Measurements from ENCODE around the gene C19orf12. TPM values are rescaled to one million over a fixed set of nuclear protein-coding genes. Genes with fewer than 3 reads are reported as not detected.
A peak's percentile ranks its signal among the peaks of the same experiment; 100 is the strongest.

Gene C19orf12
- total and polyA plus RNA-seq, 2 of the 13 experiments (the other 11 are each of a cell fraction or from before 2014, with no cell fraction given) = 17.7 to 34.4 TPM

DNA sequence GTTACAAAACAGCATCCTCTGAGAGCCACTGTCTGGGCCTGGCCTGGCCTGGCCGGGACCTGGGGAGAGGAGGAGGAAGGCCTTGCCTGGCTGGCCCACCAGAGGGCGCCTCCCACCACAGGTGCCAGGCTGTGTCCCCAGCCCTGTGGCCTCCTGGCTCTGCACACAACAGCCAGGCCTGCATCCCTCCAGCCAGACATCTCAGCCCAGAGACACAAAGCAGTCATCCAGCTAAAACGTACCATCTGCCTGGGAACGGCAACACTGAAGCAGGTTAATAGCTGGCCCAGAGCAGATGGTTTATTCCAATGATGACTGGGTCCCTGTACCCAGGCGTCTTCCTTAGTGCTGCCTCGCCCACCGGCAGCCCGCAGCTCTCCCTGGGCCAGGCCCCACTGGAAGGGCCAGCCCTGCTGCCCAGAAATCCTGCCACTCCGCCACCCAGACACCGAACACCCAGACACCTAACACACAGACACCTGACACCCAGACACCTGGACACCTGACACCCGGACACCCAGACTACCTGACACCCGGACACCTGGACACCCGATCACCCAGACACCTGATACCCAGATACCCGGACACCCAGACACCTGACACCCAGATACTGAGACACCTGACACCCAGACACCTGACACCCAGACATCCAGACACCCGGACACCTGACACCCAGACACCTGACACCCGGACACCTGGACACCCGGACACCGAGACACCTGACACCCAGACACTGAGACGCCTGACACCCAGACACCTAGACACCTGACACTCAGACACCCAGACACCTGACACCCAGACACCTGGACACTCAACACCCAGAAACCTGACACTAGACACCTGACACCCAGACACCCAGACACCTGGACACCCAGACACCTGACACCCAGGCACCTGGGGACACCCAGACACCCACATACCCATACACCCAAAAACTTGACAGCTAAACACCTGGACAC is 20.1 kb downstream of the C19orf12 start (continued):
- TF ChIP-seq KDM4B (CRISPR knock-in tag; IDR thresholded peaks at IDR 0.05) (peak; percentile 38; the same call in 1 of the 2 replicates), REPIN1 (CRISPR knock-in tag; IDR thresholded peaks at IDR 0.05; ENCODE audit: borderline replicate concordance, low read depth) (peak; percentile 43; the same call in 1 of the 2 replicates), GATAD2A (CRISPR knock-in tag; IDR thresholded peaks at IDR 0.05) (peak; percentile 46; the same call in 1 of the 2 replicates), RELA (CRISPR knock-in tag; IDR thresholded peaks at IDR 0.05) (no peak), HNF4A (CRISPR knock-in tag; IDR thresholded peaks at IDR 0.05) (no peak), HMGXB4 (CRISPR knock-in tag; IDR thresholded peaks at IDR 0.05; ENCODE audit: borderline replicate concordance in 1 of 2, low read depth in 1 of 2) (peak; percentile 60 to 74; a peak in 2 of 4 replicates), DNMT1 (CRISPR knock-in tag; IDR thresholded peaks at IDR 0.05) (no peak), ZSCAN21 (CRISPR knock-in tag; IDR thresholded peaks at IDR 0.05; ENCODE audit: borderline replicate concordance) (no peak; the same call in 1 of the 2 replicates), HMGXB3 (CRISPR knock-in tag; IDR thresholded peaks at IDR 0.05; ENCODE audit: borderline replicate concordance) (0 out of 2 replicates have a peak, but pooled peaks have one; percentile 24), ZNF772 (CRISPR knock-in tag; IDR thresholded peaks at IDR 0.05) (peak; percentile 67; the same call in 1 of the 2 replicates), ZNF737 (CRISPR knock-in tag; IDR thresholded peaks at IDR 0.05; ENCODE audit: borderline replicate concordance) (no peak), STAG1 (CRISPR knock-in tag; IDR thresholded peaks at IDR 0.05) (peak; percentile 93), MTA1 (CRISPR knock-in tag; IDR thresholded peaks at IDR 0.05; ENCODE audit: borderline replicate concordance) (peak; percentile 44; the same call in 1 of the 2 replicates), ZNF687 (CRISPR knock-in tag; IDR thresholded peaks at IDR 0.05) (peak; percentile 72), ZNF329 (CRISPR knock-in tag; IDR thresholded peaks at IDR 0.05; ENCODE audit: low read depth) (peak; percentile 52; the same call in 1 of the 2 replicates), CBX5 (CRISPR knock-in tag; IDR thresholded peaks at IDR 0.05; ENCODE audit: borderline replicate concordance) (peak; percentile 71; the same call in 1 of the 2 replicates)
